A549 (cell line): ENCODE measurements around the gene ARMH4. TPM values are rescaled to one million over a fixed set of nuclear protein-coding genes. Genes with fewer than 3 reads are reported as not detected.

Experiments used
- ATAC-seq, 2 experiments: fragments of 200-7000 bp in 1 of 2; fragments of >200 bp in 1 of 2; cut with Nextera tagmentation in 1 of 2; cut with Tn5 transposase in 1 of 2; 3 replicates each; pipeline versions ENCODE4 v1.8.0 to v1.9.1; 2018 to 2020; ENCODE audit warnings: mild to moderate bottlenecking in 1 of 2, moderate library complexity in 1 of 2
- CTCF ChIA-PET: fragments of 300-600 bp; sonication (Branson Sonifier 250); formaldehyde crosslinking; extraction: SDS; loops from one replicate; lab custom pipeline; 2021; ENCODE audit warnings: antibody characterized with exemption, inconsistent platforms; lab: Yijun Ruan, JAX
- POLR2A ChIA-PET: fragments of 350-600 bp; formaldehyde crosslinking; extraction: SDS; loops from one replicate; lab custom pipeline; 2021; ENCODE audit warnings: antibody characterized with exemption, inconsistent platforms; lab: Yijun Ruan, JAX
- DNase-seq, 2 experiments: peaks; one replicate each; pipeline versions ENCODE4 v3.0.0 to v3.0.0-alpha.2; 2011 to 2016; ENCODE audit warnings: low read depth in 1 of 2, low spot score in 1 of 2
- FAIRE-seq: peaks from 2 replicates; lab custom pipeline; 2011; peaks lifted over from hg19 to GRCh38; lab: Jason Lieb, UNC
- H3K27ac ChIP-seq, 2 experiments: fragments of >200 bp; sonication (Bioruptor Twin); formaldehyde crosslinking; 3 replicates each; pipeline ENCODE4 v1.5.1; 2016 to 2017
- H3K4me1 ChIP-seq: fragments of >200 bp; sonication (Bioruptor Twin); formaldehyde crosslinking; 3 replicates; pipeline ENCODE4 v1.6.1; 2016
- H3K4me2 ChIP-seq: fragments of >200 bp; sonication (Bioruptor Twin); formaldehyde crosslinking; 3 replicates; pipeline ENCODE4 v1.6.1; 2016
- H3K4me3 ChIP-seq: fragments of >200 bp; sonication (Bioruptor Twin); formaldehyde crosslinking; 3 replicates; pipeline ENCODE4 v1.5.1; 2016
- H3K9me3 ChIP-seq: fragments of >200 bp; sonication (Bioruptor Twin); formaldehyde crosslinking; 3 replicates; pipeline ENCODE4 v1.6.1; 2016
- BHLHE40 ChIP-seq: IDR thresholded peaks from 2 replicates; pipeline ENCODE4 v1.6.1; 2012; ENCODE audit warnings: low read depth, low read length, inconsistent platforms
- CBX8 ChIP-seq: fragments of 200-600 bp; sonication (generic); IDR thresholded peaks from 2 replicates; pipeline ENCODE4 v1.6.1; 2016
- EP300 ChIP-seq, 2 experiments: fragments of >200 bp; sonication (Bioruptor Twin); formaldehyde crosslinking; IDR thresholded peaks; 2 replicates in 1 of 2; 3 replicates in 1 of 2; pipeline ENCODE4 v1.6.1; 2016 to 2017
- HDAC2 ChIP-seq: fragments of 200-600 bp; sonication (generic); IDR thresholded peaks from 2 replicates; pipeline ENCODE4 v1.6.1; 2016
- HEYL ChIP-seq: fragments of 250-450 bp; sonication (Bioruptor Pico); IDR thresholded peaks from 2 replicates; pipeline ENCODE4 v1.8.0; 2021; ENCODE audit warnings: mild to moderate bottlenecking, moderate library complexity
- HOXA7 ChIP-seq: fragments of 250-450 bp; sonication (Bioruptor Pico); IDR thresholded peaks from 2 replicates; pipeline ENCODE4 v1.5.0; 2020; ENCODE audit warnings: mild to moderate bottlenecking, moderate library complexity
- MAFK ChIP-seq: fragments of 450-650 bp; IDR thresholded peaks from 2 replicates; pipeline ENCODE4 v1.6.1; 2014; ENCODE audit not compliant: partially characterized antibody
- NFE2L2 ChIP-seq: fragments of 150-350 bp; conservative IDR thresholded peaks from 2 replicates; pipeline ENCODE4 v1.6.1; 2014; ENCODE audit warnings: low read length
- PHF8 ChIP-seq: fragments of 200-600 bp; sonication (generic); IDR thresholded peaks from 2 replicates; pipeline ENCODE4 v1.6.1; 2016; ENCODE audit warnings: low read depth, mild to moderate bottlenecking, antibody characterized with exemption, moderate library complexity, borderline replicate concordance
- POLR2A ChIP-seq: IDR thresholded peaks from 2 replicates; pipeline ENCODE4 v1.6.1; 2012; ENCODE audit warnings: mild to moderate bottlenecking, low read length
- SREBF2 ChIP-seq: fragments of 450-650 bp; IDR thresholded peaks from 2 replicates; pipeline ENCODE4 v1.6.1; 2014; ENCODE audit warnings: mild to moderate bottlenecking, moderate library complexity
- TFCP2L1 ChIP-seq: fragments of 250-450 bp; sonication (Bioruptor Pico); IDR thresholded peaks from 2 replicates; pipeline ENCODE4 v1.5.0; 2021; ENCODE audit warnings: mild to moderate bottlenecking
- WGBS: methylation state at CpG from one replicate; pipeline ENCODE4 v1.1.6; 2017; ENCODE audit errors: missing lambda C conversion rate; 5-methylcytosine and 5-hydroxymethylcytosine counted together
- polyA plus RNA-seq, 4 experiments: library from polyadenylated mRNA; depleted of rRNA in 3 of 4; stranded (reverse); fragments of >200 nt; fragmentation: RNase III in 1 of 4; extraction: RNeasy Plus Mini Kit Qiagen cat#74134 plus additional on column Dnase treatment in 1 of 4; gene quantifications; 2 replicates in 3 of 4; 3 replicates in 1 of 4; pipeline ENCODE4 v1.2.3, GENCODE V29; 2011 to 2017
- TF ChIP-seq, protein P1 (sequence below): fragments of 250-450 bp; sonication (Bioruptor Pico); IDR thresholded peaks from 2 replicates; pipeline ENCODE4 v1.5.0; 2020; ENCODE audit warnings: low read depth, mild to moderate bottlenecking, moderate library complexity
- TF ChIP-seq, protein P2 (sequence below): fragments of 200-600 bp; sonication (generic); IDR thresholded peaks from 2 replicates; pipeline ENCODE4 v1.6.1; 2016; ENCODE audit warnings: antibody characterized with exemption, mild to moderate bottlenecking, moderate library complexity
- TF ChIP-seq, protein P3 (sequence below): fragments of >200 bp; sonication (Bioruptor Twin); formaldehyde crosslinking; IDR thresholded peaks from 2 replicates; pipeline ENCODE4 v1.6.1; 2016
- TF ChIP-seq, protein P4 (sequence below): fragments of >200 bp; sonication (Bioruptor Twin); formaldehyde crosslinking; IDR thresholded peaks from 3 replicates; pipeline ENCODE4 v1.6.1; 2016

ARMH4 gene
- polyA plus RNA-seq, 2 of the 4 experiments (the other 2 are of a cell fraction), result 0.56 to 0.77 TPM

DNA sequence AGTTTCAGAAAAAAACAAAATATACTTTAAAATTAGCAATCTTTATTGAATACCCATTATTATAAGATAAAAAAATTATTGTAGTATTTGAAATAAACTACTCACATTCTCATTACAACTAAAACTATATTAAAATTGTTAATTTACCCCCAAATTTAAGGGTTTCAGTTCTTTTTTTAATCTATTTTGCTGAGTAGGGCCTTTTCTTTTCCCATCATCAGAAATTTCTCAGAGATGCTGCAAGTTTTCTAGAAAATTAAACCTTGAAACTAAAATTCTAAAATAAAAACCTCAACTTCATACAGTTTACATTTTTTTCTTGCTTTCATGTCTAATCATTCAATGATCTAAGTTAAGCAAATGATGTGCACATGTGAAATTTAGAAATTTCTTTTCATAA lies 10.1 kb downstream of the ARMH4 start:
- no peak for FAIRE-seq
- POLR2A ChIA-PET, result no interaction called here
- CTCF ChIA-PET, result interaction anchor here (1.6 to 2.4 kb wide), 2 partner anchors 10 to 12 kb away, joined by 4 to 8 read pairs; partner anchors contain the start of gene ARMH4

DNA sequence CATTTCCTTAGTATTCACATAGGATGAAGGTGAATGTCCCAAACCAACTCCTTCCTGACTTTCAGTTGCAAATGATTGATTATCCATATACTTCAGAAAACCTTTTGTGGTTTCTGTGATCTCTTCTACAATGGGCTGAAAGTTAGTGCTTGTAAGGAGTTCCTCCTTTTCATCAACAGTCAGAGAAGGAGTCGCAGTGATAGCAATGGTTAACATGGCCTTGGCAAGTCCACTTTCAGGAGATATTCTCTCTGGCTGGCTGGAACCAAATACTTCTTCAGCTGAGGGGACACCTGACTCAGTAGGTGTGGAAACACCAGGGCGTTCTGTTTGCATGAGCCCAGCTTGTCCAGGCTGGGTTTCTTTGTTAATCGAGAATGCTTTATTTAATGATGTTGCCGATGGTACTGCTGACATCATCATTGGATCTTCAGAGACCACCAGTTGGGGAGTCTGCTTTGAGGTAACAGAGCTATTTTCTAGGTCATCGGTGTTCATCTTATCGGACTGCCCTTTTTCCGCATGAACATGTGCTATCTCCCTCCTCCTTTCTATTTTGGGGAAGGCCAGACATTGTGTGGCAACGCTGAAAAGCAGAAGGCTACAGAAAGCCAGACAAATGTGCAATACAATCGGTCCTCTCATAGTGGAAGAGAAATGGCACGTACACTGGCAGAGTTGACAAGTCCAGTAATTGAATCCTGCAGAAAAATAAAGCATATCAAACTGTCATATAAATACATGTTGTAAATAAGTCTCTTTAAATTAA lies 13.1 kb downstream of the ARMH4 start:
- Histone ChIP-seq H3K27ac (no peak overlapping the region), H3K9me3 (no peaks in the 10 kb centered on the region), H3K4me2 (no peak overlapping the region), H3K4me1 (peaks cover under 1% of the 10 kb centered on the region; the same call in 1 of the 3 replicates), H3K4me3 (no peak overlapping the region)
- CTCF ChIA-PET, result interaction anchor here (0.8 kb wide), 1 partner anchor 31 kb away, joined by 3 read pairs; no protein-coding TSS in a partner anchor
- ATAC-seq, result no peak
- no peak for DNase-seq
- 66% methylated on average over 10 of the region's 10 CpGs for WGBS
- TF ChIP-seq EP300 (IDR thresholded peaks at IDR 0.05) (no peak), NFE2L2 (no peak), POLR2A (no peak), SREBF2 (no peak), CBX8 (no peak), TFCP2L1 (CRISPR knock-in tag) (no peak), MAFK (no peak), HOXA7 (CRISPR knock-in tag) (no peak), BHLHE40 (no peak), HEYL (CRISPR knock-in tag) (no peak), PHF8 (no peak)
- TF ChIP-seq, protein P1, sequence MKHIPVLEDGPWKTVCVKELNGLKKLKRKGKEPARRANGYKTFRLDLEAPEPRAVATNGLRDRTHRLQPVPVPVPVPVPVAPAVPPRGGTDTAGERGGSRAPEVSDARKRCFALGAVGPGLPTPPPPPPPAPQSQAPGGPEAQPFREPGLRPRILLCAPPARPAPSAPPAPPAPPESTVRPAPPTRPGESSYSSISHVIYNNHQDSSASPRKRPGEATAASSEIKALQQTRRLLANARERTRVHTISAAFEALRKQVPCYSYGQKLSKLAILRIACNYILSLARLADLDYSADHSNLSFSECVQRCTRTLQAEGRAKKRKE (CRISPR knock-in tag), result no peak
- TF ChIP-seq, protein P2, sequence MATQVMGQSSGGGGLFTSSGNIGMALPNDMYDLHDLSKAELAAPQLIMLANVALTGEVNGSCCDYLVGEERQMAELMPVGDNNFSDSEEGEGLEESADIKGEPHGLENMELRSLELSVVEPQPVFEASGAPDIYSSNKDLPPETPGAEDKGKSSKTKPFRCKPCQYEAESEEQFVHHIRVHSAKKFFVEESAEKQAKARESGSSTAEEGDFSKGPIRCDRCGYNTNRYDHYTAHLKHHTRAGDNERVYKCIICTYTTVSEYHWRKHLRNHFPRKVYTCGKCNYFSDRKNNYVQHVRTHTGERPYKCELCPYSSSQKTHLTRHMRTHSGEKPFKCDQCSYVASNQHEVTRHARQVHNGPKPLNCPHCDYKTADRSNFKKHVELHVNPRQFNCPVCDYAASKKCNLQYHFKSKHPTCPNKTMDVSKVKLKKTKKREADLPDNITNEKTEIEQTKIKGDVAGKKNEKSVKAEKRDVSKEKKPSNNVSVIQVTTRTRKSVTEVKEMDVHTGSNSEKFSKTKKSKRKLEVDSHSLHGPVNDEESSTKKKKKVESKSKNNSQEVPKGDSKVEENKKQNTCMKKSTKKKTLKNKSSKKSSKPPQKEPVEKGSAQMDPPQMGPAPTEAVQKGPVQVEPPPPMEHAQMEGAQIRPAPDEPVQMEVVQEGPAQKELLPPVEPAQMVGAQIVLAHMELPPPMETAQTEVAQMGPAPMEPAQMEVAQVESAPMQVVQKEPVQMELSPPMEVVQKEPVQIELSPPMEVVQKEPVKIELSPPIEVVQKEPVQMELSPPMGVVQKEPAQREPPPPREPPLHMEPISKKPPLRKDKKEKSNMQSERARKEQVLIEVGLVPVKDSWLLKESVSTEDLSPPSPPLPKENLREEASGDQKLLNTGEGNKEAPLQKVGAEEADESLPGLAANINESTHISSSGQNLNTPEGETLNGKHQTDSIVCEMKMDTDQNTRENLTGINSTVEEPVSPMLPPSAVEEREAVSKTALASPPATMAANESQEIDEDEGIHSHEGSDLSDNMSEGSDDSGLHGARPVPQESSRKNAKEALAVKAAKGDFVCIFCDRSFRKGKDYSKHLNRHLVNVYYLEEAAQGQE, result no peak
- TF ChIP-seq, protein P3, sequence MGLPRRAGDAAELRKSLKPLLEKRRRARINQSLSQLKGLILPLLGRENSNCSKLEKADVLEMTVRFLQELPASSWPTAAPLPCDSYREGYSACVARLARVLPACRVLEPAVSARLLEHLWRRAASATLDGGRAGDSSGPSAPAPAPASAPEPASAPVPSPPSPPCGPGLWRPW, result no peak
- TF ChIP-seq, protein P4, sequence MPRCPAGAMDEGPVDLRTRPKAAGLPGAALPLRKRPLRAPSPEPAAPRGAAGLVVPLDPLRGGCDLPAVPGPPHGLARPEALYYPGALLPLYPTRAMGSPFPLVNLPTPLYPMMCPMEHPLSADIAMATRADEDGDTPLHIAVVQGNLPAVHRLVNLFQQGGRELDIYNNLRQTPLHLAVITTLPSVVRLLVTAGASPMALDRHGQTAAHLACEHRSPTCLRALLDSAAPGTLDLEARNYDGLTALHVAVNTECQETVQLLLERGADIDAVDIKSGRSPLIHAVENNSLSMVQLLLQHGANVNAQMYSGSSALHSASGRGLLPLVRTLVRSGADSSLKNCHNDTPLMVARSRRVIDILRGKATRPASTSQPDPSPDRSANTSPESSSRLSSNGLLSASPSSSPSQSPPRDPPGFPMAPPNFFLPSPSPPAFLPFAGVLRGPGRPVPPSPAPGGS, result no peak
- no peak for FAIRE-seq
- POLR2A ChIA-PET, result no interaction called here

More for the DNA sequence above, 10.1 kb downstream of the ARMH4 start:
- no peak overlapping the region for H3K4me2 ChIP-seq
- ATAC-seq (no peak), DNase-seq (no peak)
- TF ChIP-seq MAFK (peak; percentile 63), HDAC2 (no peak)
- no peaks in the 10 kb centered on the region for H3K9me3 ChIP-seq
- no peak overlapping the region for H3K27ac ChIP-seq
- no peak overlapping the region for H3K4me3 ChIP-seq
- H3K4me1 ChIP-seq, result no peaks in the 10 kb centered on the region
